GM23338 (cell line): ENCODE data around the gene EFEMP1.

Experiments
- EZH2 ChIP-seq: fragments of 200-600 bp; sonication (generic); IDR thresholded peaks from one replicate; pipeline ENCODE4 v1.8.0; 2017; ENCODE audit warnings: antibody characterized with exemption, mild to moderate bottlenecking, low read depth; ENCODE audit not compliant: unreplicated experiment
- EZH2phosphoT487 ChIP-seq: fragments of 200-600 bp; sonication (generic); IDR thresholded peaks from one replicate; pipeline ENCODE4 v1.8.1; 2018; ENCODE audit warnings: antibody characterized with exemption; ENCODE audit not compliant: unreplicated experiment
- JUNB ChIP-seq: IDR thresholded peaks from one replicate; pipeline ENCODE4 v1.6.1; 2016; ENCODE audit warnings: antibody characterized with exemption; ENCODE audit not compliant: unreplicated experiment
- NANOG ChIP-seq: IDR thresholded peaks from 2 replicates; pipeline ENCODE4 v1.6.1; 2016; ENCODE audit warnings: antibody characterized with exemption, borderline replicate concordance
- POLR2AphosphoS5 ChIP-seq: IDR thresholded peaks from 2 replicates; pipeline ENCODE4 v1.6.1; 2016; ENCODE audit warnings: antibody characterized with exemption, low read depth
- REST ChIP-seq: IDR thresholded peaks from one replicate; pipeline ENCODE4 v1.6.1; 2018; ENCODE audit warnings: antibody characterized with exemption; ENCODE audit not compliant: unreplicated experiment
- ZNF114 ChIP-seq: fragments of 250-450 bp; sonication (Bioruptor Pico); IDR thresholded peaks from 2 replicates; pipeline ENCODE4 v1.5.0; 2020; ENCODE audit warnings: mild to moderate bottlenecking, moderate library complexity
- ZNF331 ChIP-seq: fragments of 250-450 bp; sonication (Bioruptor Pico); IDR thresholded peaks from 2 replicates; pipeline ENCODE4 v1.5.0; 2020; ENCODE audit warnings: low read depth, mild to moderate bottlenecking, moderate library complexity
- TF ChIP-seq, protein P1 (sequence below), 2 experiments: fragments of 200-600 bp in 1 of 2; sonication (generic) in 1 of 2; conservative IDR thresholded peaks; 2 replicates each; pipeline versions ENCODE4 v1.5.1 to v1.6.1; 2016 to 2017; ENCODE audit warnings: antibody characterized with exemption in 2 of 2, low read depth in 2 of 2, mild to moderate bottlenecking in 2 of 2, moderate library complexity in 1 of 2

DNA sequence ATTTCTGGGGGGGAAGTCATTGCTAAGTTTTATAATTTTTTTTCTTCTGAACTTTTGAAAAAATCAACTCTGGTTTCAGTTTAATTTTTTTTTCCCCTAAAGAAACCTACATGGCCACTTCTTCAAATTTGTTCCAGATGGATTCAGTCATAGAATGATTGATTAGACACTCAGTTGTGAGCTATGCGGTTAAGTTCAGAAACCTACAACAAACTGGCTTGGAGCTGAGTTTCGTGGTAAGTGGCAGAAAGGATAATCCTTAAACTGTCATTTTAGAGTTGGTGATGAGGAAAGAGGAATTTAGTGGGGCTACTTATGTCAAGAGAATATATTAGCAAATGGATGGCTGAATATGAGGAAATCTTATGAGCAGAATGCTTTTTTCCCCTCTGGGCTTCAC lies 23.7 kb downstream of the EFEMP1 start:
- TF ChIP-seq, protein P1, sequence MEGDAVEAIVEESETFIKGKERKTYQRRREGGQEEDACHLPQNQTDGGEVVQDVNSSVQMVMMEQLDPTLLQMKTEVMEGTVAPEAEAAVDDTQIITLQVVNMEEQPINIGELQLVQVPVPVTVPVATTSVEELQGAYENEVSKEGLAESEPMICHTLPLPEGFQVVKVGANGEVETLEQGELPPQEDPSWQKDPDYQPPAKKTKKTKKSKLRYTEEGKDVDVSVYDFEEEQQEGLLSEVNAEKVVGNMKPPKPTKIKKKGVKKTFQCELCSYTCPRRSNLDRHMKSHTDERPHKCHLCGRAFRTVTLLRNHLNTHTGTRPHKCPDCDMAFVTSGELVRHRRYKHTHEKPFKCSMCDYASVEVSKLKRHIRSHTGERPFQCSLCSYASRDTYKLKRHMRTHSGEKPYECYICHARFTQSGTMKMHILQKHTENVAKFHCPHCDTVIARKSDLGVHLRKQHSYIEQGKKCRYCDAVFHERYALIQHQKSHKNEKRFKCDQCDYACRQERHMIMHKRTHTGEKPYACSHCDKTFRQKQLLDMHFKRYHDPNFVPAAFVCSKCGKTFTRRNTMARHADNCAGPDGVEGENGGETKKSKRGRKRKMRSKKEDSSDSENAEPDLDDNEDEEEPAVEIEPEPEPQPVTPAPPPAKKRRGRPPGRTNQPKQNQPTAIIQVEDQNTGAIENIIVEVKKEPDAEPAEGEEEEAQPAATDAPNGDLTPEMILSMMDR (conservative IDR thresholded peaks at IDR 0.05; ENCODE audit: low read depth in 2 of 2) = no peak
- no peak for TF ChIP-seq JUNB
- TF ChIP-seq EZH2 = no peak
- TF ChIP-seq EZH2phosphoT487 = no peak
- no peak for TF ChIP-seq REST
- no peak for TF ChIP-seq POLR2AphosphoS5
- TF ChIP-seq ZNF331 = no peak
- TF ChIP-seq NANOG = no peak
- TF ChIP-seq ZNF114 (CRISPR knock-in tag) = no peak
